ENCODE data around the gene CDK14.

The CDK14 gene

GRCh38 chr7:90723866-90724265 lies 127.7 kb downstream of the CDK14 start:
- no peak overlapping the region for H4K91ac ChIP-seq (ENCODE audit: low read depth, low read length)
- H2BK5ac ChIP-seq (ENCODE audit: low read depth, low read length, poor library complexity): no peak overlapping the region
- no peak for DNase-seq
- no peak overlapping the region for H3K4ac ChIP-seq (ENCODE audit: low read depth, low read length)
- no peaks in the 10 kb centered on the region for H3K36me3 ChIP-seq (ENCODE audit: control insufficient read depth in 1 of 2, insufficient read depth in 2 of 2, low read length in 2 of 2)
- H3K4me2 ChIP-seq (ENCODE audit: low read length): no peak overlapping the region
- H3K14ac ChIP-seq (ENCODE audit: low read length): no peak overlapping the region
- H2BK12ac ChIP-seq (ENCODE audit: low read length): no peak overlapping the region
- H3K79me1 ChIP-seq (ENCODE audit: low read length): no peaks in the 10 kb centered on the region
- H3K9me3 ChIP-seq (ENCODE audit: insufficient read depth, low read depth, low read length): no peaks in the 10 kb centered on the region
- H2BK120ac ChIP-seq (ENCODE audit: insufficient read depth, low read length, poor library complexity): no peak overlapping the region
- no peaks in the 10 kb centered on the region for H3K79me2 ChIP-seq (ENCODE audit: control insufficient read depth, insufficient read depth, low read length, poor library complexity)
- H3K4me3 ChIP-seq (ENCODE audit: low read depth, low read length): no peak overlapping the region
- no peaks in the 10 kb centered on the region for H3K27me3 ChIP-seq (ENCODE audit: insufficient read depth, low read length)
- no peak overlapping the region for H3K27ac ChIP-seq (ENCODE audit: low read depth, low read length)
- H4K12ac ChIP-seq (ENCODE audit: low read depth, low read length): no peak overlapping the region
- H3K18ac ChIP-seq (ENCODE audit: low read length): no peak overlapping the region
- H3K9ac ChIP-seq (ENCODE audit: low read length): no peak overlapping the region
- no peak overlapping the region for H2AFZ ChIP-seq (ENCODE audit: insufficient read depth, low read length, poor library complexity)
- no peaks in the 10 kb centered on the region for H3K4me1 ChIP-seq (ENCODE audit: control insufficient read depth in 1 of 2, insufficient read depth in 2 of 2, low read length in 2 of 2)
- no peak overlapping the region for H4K8ac ChIP-seq (ENCODE audit: low read depth, low read length)
- no peak overlapping the region for H2AK5ac ChIP-seq (ENCODE audit: low read length)
- H3K23ac ChIP-seq (ENCODE audit: low read length): no peak overlapping the region

- no peak overlapping the region for H3K4me2 ChIP-seq (ENCODE audit: low read length)
- H3K4me1 ChIP-seq (ENCODE audit: control insufficient read depth in 1 of 2, insufficient read depth in 2 of 2, low read length in 2 of 2): no peaks in the 10 kb centered on the region
- H2AK5ac ChIP-seq (ENCODE audit: low read length): no peak overlapping the region
- H2BK5ac ChIP-seq (ENCODE audit: low read depth, low read length, poor library complexity): no peak overlapping the region
- no peak overlapping the region for H4K12ac ChIP-seq (ENCODE audit: low read depth, low read length)
- H4K91ac ChIP-seq (ENCODE audit: low read depth, low read length): no peak overlapping the region
- H2AFZ ChIP-seq (ENCODE audit: insufficient read depth, low read length, poor library complexity): no peak overlapping the region
- H4K8ac ChIP-seq (ENCODE audit: low read depth, low read length): no peak overlapping the region
- H3K14ac ChIP-seq (ENCODE audit: low read length): no peak overlapping the region
- H3K36me3 ChIP-seq (ENCODE audit: control insufficient read depth in 1 of 2, insufficient read depth in 2 of 2, low read length in 2 of 2): no peaks in the 10 kb centered on the region
- no peak overlapping the region for H3K4me3 ChIP-seq (ENCODE audit: low read depth, low read length)
- no peaks in the 10 kb centered on the region for H3K9me3 ChIP-seq (ENCODE audit: insufficient read depth, low read depth, low read length)
- H3K4ac ChIP-seq (ENCODE audit: low read depth, low read length): no peak overlapping the region
- no peaks in the 10 kb centered on the region for H3K79me2 ChIP-seq (ENCODE audit: control insufficient read depth, insufficient read depth, low read length, poor library complexity)
- H3K23ac ChIP-seq (ENCODE audit: low read length): no peak overlapping the region
- no peak overlapping the region for H2BK120ac ChIP-seq (ENCODE audit: insufficient read depth, low read length, poor library complexity)
- no CpG with 5 or more reads among the region's 2 CpGs for WGBS (ENCODE audit: extremely low coverage, insufficient coverage, insufficient read length)
- no peaks in the 10 kb centered on the region for H3K79me1 ChIP-seq (ENCODE audit: low read length)
- no peak overlapping the region for H3K27ac ChIP-seq (ENCODE audit: low read depth, low read length)
- H3K27me3 ChIP-seq (ENCODE audit: insufficient read depth, low read length): no peaks in the 10 kb centered on the region
- DNase-seq: no peak
- no peak overlapping the region for H2BK12ac ChIP-seq (ENCODE audit: low read length)
- no peak overlapping the region for H3K18ac ChIP-seq (ENCODE audit: low read length)
- no peak overlapping the region for H3K9ac ChIP-seq (ENCODE audit: low read length)
Observed at GRCh38 chr7:90726120-90726519, 130.0 kb downstream of the CDK14 start.

- H2BK5ac ChIP-seq (ENCODE audit: low read depth, low read length, poor library complexity): no peak overlapping the region
- no peaks in the 10 kb centered on the region for H3K36me3 ChIP-seq (ENCODE audit: control insufficient read depth in 1 of 2, insufficient read depth in 2 of 2, low read length in 2 of 2)
- no peaks in the 10 kb centered on the region for H3K9me3 ChIP-seq (ENCODE audit: insufficient read depth, low read depth, low read length)
- no peak overlapping the region for H2BK120ac ChIP-seq (ENCODE audit: insufficient read depth, low read length, poor library complexity)
- H4K12ac ChIP-seq (ENCODE audit: low read depth, low read length): no peak overlapping the region
- no peak overlapping the region for H3K4me3 ChIP-seq (ENCODE audit: low read depth, low read length)
- no peak overlapping the region for H3K27ac ChIP-seq (ENCODE audit: low read depth, low read length)
- no peaks in the 10 kb centered on the region for H3K79me2 ChIP-seq (ENCODE audit: control insufficient read depth, insufficient read depth, low read length, poor library complexity)
- H3K27me3 ChIP-seq (ENCODE audit: insufficient read depth, low read length): no peaks in the 10 kb centered on the region
- H3K4me2 ChIP-seq (ENCODE audit: low read length): no peak overlapping the region
- H3K18ac ChIP-seq (ENCODE audit: low read length): no peak overlapping the region
- H2AFZ ChIP-seq (ENCODE audit: insufficient read depth, low read length, poor library complexity): no peak overlapping the region
- no CpG with 5 or more reads among the region's 3 CpGs for WGBS (ENCODE audit: extremely low coverage, insufficient coverage, insufficient read length)
- no peak overlapping the region for H3K9ac ChIP-seq (ENCODE audit: low read length)
- peak overlapping the region; percentile 61 for H3K23ac ChIP-seq (ENCODE audit: low read length)
- H4K91ac ChIP-seq (ENCODE audit: low read depth, low read length): no peak overlapping the region
- no peak overlapping the region for H4K8ac ChIP-seq (ENCODE audit: low read depth, low read length)
- no peak overlapping the region for H3K4ac ChIP-seq (ENCODE audit: low read depth, low read length)
- H2AK5ac ChIP-seq (ENCODE audit: low read length): no peak overlapping the region
- H3K4me1 ChIP-seq (ENCODE audit: control insufficient read depth in 1 of 2, insufficient read depth in 2 of 2, low read length in 2 of 2): no peaks in the 10 kb centered on the region
- H3K79me1 ChIP-seq (ENCODE audit: low read length): no peaks in the 10 kb centered on the region
- no peak overlapping the region for H2BK12ac ChIP-seq (ENCODE audit: low read length)
- no peak overlapping the region for H3K14ac ChIP-seq (ENCODE audit: low read length)
- DNase-seq: no peak
Observed at GRCh38 chr7:90726623-90727022, 130.5 kb downstream of the CDK14 start.

GRCh38 chr7:90727412-90727811 lies 131.3 kb downstream of the CDK14 start:
- no peak for DNase-seq
- H3K4ac ChIP-seq (ENCODE audit: low read depth, low read length): no peak overlapping the region
- H2AK5ac ChIP-seq (ENCODE audit: low read length): no peak overlapping the region
- H2AFZ ChIP-seq (ENCODE audit: insufficient read depth, low read length, poor library complexity): no peak overlapping the region
- H3K18ac ChIP-seq (ENCODE audit: low read length): no peak overlapping the region
- H3K27me3 ChIP-seq (ENCODE audit: insufficient read depth, low read length): no peaks in the 10 kb centered on the region
- H3K23ac ChIP-seq (ENCODE audit: low read length): no peak overlapping the region
- H2BK120ac ChIP-seq (ENCODE audit: insufficient read depth, low read length, poor library complexity): no peak overlapping the region
- H3K4me2 ChIP-seq (ENCODE audit: low read length): no peak overlapping the region
- no peak overlapping the region for H3K4me3 ChIP-seq (ENCODE audit: low read depth, low read length)
- no peak overlapping the region for H2BK5ac ChIP-seq (ENCODE audit: low read depth, low read length, poor library complexity)
- H3K14ac ChIP-seq (ENCODE audit: low read length): no peak overlapping the region
- no peak overlapping the region for H2BK12ac ChIP-seq (ENCODE audit: low read length)
- H3K9me3 ChIP-seq (ENCODE audit: insufficient read depth, low read depth, low read length): no peaks in the 10 kb centered on the region
- H3K79me2 ChIP-seq (ENCODE audit: control insufficient read depth, insufficient read depth, low read length, poor library complexity): no peaks in the 10 kb centered on the region
- H4K91ac ChIP-seq (ENCODE audit: low read depth, low read length): no peak overlapping the region
- no peaks in the 10 kb centered on the region for H3K36me3 ChIP-seq (ENCODE audit: control insufficient read depth in 1 of 2, insufficient read depth in 2 of 2, low read length in 2 of 2)
- no peaks in the 10 kb centered on the region for H3K79me1 ChIP-seq (ENCODE audit: low read length)
- H3K27ac ChIP-seq (ENCODE audit: low read depth, low read length): no peak overlapping the region
- no peaks in the 10 kb centered on the region for H3K4me1 ChIP-seq (ENCODE audit: control insufficient read depth in 1 of 2, insufficient read depth in 2 of 2, low read length in 2 of 2)
- no peak overlapping the region for H4K12ac ChIP-seq (ENCODE audit: low read depth, low read length)
- H3K9ac ChIP-seq (ENCODE audit: low read length): no peak overlapping the region
- H4K8ac ChIP-seq (ENCODE audit: low read depth, low read length): no peak overlapping the region

GRCh38 chr7:90728568-90728967 lies 132.4 kb downstream of the CDK14 start:
- H3K4me2 ChIP-seq (ENCODE audit: low read length): no peak overlapping the region
- H4K91ac ChIP-seq (ENCODE audit: low read depth, low read length): no peak overlapping the region
- no peaks in the 10 kb centered on the region for H3K4me1 ChIP-seq (ENCODE audit: control insufficient read depth in 1 of 2, insufficient read depth in 2 of 2, low read length in 2 of 2)
- no peak overlapping the region for H3K9ac ChIP-seq (ENCODE audit: low read length)
- WGBS (ENCODE audit: extremely low coverage, insufficient coverage, insufficient read length): no CpG with 5 or more reads among the region's 2 CpGs
- H2BK5ac ChIP-seq (ENCODE audit: low read depth, low read length, poor library complexity): no peak overlapping the region
- H3K4me3 ChIP-seq (ENCODE audit: low read depth, low read length): no peak overlapping the region
- H2BK120ac ChIP-seq (ENCODE audit: insufficient read depth, low read length, poor library complexity): no peak overlapping the region
- H3K23ac ChIP-seq (ENCODE audit: low read length): no peak overlapping the region
- no peak for DNase-seq
- no peak overlapping the region for H2AK5ac ChIP-seq (ENCODE audit: low read length)
- no peak overlapping the region for H4K8ac ChIP-seq (ENCODE audit: low read depth, low read length)
- no peak overlapping the region for H2BK12ac ChIP-seq (ENCODE audit: low read length)
- H3K36me3 ChIP-seq (ENCODE audit: control insufficient read depth in 1 of 2, insufficient read depth in 2 of 2, low read length in 2 of 2): no peaks in the 10 kb centered on the region
- no peak overlapping the region for H3K27ac ChIP-seq (ENCODE audit: low read depth, low read length)
- H3K79me1 ChIP-seq (ENCODE audit: low read length): no peaks in the 10 kb centered on the region
- H3K9me3 ChIP-seq (ENCODE audit: insufficient read depth, low read depth, low read length): no peaks in the 10 kb centered on the region
- no peak overlapping the region for H4K12ac ChIP-seq (ENCODE audit: low read depth, low read length)
- H3K18ac ChIP-seq (ENCODE audit: low read length): no peak overlapping the region
- no peak overlapping the region for H3K4ac ChIP-seq (ENCODE audit: low read depth, low read length)
- H3K79me2 ChIP-seq (ENCODE audit: control insufficient read depth, insufficient read depth, low read length, poor library complexity): no peaks in the 10 kb centered on the region
- no peak overlapping the region for H2AFZ ChIP-seq (ENCODE audit: insufficient read depth, low read length, poor library complexity)
- no peak overlapping the region for H3K14ac ChIP-seq (ENCODE audit: low read length)
- no peaks in the 10 kb centered on the region for H3K27me3 ChIP-seq (ENCODE audit: insufficient read depth, low read length)
